GM12873 (cell line): ENCODE measurements around the gene C16orf74.

ENCODE experiments used
- CTCF ChIP-seq: IDR thresholded peaks from 2 replicates; pipeline ENCODE4 v1.5.1; 2012; ENCODE audit warnings: low read depth, mild to moderate bottlenecking, moderate library complexity, low read length, control low read depth; ENCODE audit not compliant: insufficient read depth; ENCODE audit errors: missing control alignments

Gene C16orf74

DNA sequence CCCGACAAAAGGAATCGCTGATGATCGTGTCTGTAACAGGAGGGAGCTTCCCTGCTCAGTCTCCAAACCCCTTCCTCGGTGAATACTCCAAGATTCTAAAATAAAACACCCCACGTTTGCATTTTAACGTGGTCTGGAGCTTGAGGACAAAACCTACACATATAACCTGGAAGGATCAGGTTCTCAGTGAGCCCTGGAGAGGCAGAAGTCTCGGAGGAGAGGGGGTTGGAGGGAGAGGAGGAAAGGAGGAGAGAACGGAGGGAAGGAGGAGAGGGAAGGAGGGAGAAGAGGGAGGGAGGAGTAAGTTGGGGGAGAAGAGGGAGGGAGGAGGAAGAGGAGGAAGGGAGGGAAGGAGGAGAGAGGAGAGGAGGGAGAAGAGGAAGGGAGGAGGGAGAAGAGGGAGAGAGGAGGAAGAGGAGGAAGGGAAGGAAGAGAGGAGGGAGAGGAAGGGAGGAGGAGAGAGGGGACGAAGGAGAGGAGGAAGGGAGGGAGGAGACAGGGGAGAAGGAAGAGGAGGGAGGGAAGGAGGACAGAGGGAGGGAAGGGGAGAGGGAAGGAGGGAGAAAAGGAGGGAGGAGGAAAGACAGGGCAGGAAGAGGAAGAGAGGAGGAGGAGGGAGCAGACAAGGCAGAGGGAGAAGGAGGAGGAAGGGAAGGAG lies 34.7 kb downstream of the C16orf74 start:
- TF ChIP-seq CTCF, result no peak

GRCh38 chr16:85715169-85716021 lies 35.5 kb downstream of the C16orf74 start:
- TF ChIP-seq CTCF, result no peak

- TF ChIP-seq CTCF, result no peak
These were observed 38.1 kb downstream of the C16orf74 start for GRCh38 chr16:85712801-85713200.

- no peak for TF ChIP-seq CTCF
These were observed 38.8 kb downstream of the C16orf74 start for GRCh38 chr16:85711982-85712587.

- no peak for TF ChIP-seq CTCF
These were observed 40.2 kb downstream of the C16orf74 start for GRCh38 chr16:85710732-85711131.

GRCh38 chr16:85709766-85710585 lies 40.9 kb downstream of the C16orf74 start:
- TF ChIP-seq CTCF, result no peak

DNA sequence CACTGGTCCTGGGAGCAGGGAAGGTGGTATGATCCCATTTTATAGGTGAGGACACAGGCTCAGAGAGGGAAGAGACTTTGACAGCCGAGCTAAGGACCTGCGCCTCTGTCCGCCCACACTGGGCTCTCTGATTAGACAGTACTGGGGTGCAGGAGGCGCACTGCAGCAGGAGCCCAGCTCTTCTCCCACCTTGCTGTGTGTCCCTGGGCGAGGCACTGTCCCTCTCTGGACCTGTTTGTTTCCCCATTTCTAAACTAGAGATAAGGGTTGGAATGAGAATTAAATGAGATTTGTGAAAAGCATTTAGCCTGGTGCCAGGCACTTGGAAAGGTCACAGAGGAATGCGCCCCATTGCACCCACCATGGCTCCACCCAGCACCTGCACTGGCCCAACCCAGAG lies 42.6 kb downstream of the C16orf74 start:
- no peak for TF ChIP-seq CTCF
